HG03460 (cell line): ENCODE measurements around the gene CD163.
"Not testable (repeated sequence)": the region's sequence is repeated elsewhere in the genome, so short reads cannot be mapped to it uniquely, and the experiment has no call there.

Experiments
- ATAC-seq: cut with Tn5 transposase; IDR thresholded peaks from one replicate; pipeline ENCODE4 v1.9.1; 2021; ENCODE audit not compliant: unreplicated experiment

The CD163 gene

DNA sequence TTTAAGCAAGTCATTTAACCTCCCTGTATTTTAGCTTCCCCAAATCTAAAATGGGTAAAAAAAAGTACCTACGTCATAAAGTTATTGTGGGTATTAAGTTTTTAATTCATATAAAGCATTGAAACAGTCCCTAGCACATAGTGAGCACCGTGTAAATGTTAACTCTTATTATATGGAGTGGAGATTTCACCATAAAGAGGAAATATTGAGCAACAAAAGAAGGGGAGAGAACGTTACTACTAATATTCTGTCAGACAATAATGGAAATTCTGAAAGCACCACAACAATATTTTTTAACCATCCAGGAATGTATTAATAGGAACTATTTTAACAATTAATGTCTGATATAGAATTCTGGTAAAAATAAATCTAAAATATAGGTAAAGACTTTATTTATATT lies 51.8 kb downstream of the CD163 start:
- no peak for ATAC-seq

DNA sequence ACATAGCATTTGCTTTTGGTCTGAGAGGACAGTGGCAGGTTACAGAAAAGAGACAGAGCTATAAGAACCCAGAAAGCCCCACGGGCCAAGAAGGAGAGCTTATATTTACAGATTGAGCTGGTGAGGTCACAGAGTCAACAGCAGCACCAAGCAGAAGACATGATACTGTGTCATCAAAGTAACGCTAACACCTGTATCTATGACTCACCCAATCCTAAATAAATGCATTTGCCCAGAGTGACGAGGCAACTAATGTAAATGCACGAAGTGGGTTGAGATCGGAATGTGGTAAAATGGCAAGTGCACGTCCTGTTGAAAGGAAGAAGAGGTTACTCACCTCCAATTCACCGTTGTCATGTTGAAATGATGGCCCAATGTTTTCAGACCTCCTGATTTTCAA lies 52.9 kb downstream of the CD163 start:
- ATAC-seq = no peak

DNA sequence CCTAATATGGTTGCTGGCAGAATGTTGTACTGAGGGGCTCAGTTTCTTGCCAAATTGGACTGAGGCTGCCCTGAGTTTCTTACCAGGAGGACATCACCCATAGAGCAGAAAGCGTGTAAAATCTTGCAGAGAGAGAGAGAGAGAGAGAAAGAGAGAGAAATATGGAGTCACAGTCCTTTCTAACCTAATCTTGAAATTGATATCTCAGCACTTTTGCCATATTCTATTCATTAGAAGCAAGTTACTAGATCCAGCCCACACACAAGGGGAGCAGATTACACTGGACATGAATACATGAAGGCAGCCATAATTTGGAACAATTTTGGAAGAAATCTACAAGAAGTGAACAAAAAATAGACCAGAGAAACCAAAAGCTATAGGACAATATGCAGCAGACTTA lies 55.5 kb downstream of the CD163 start:
- ATAC-seq = no peak

DNA sequence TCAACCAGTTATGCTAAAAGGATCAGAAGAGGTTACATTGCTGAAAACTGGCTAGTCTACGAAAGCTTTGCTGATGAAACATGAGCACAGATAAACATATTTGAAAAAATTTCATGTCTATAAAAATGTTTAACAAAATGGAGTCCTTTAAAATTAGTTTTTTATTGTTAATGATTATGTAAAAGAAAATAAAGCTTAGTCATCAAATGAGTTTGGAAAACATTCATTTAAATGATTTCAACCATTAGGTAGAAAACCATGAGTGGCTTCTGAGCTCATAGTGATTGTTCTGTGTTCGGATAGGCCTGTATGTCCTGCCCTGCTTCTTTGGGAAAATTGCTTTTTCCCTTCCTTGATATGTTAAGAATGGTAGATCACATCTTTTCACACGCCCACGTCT lies 59.0 kb downstream of the CD163 start:
- no peak for ATAC-seq

DNA sequence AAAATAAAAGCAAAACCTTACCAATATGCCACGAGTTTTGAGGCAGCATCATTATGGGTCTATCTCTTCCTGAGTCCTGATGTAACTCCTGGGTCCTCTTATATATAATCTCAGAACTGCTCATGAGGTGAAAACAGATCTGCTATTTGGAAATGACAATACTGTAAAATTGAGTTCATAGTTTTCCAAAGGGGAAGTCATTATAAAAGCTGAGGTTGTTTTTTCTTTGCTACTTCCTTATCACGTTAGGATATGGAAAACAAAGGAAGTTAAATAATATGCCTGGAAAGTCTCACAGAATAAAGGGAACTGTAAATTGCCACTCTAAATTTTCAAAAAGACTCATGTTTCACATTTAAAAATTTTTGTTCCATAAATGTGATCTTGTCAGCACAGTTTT lies 59.5 kb downstream of the CD163 start, which contains the start of gene CD163L1:
Gene CD163L1, minus strand, starts transcription at position 78 of the 400 bp plus-strand sequence. Its CDS starts 26 bp downstream, at position 52.
- no peak for ATAC-seq

DNA sequence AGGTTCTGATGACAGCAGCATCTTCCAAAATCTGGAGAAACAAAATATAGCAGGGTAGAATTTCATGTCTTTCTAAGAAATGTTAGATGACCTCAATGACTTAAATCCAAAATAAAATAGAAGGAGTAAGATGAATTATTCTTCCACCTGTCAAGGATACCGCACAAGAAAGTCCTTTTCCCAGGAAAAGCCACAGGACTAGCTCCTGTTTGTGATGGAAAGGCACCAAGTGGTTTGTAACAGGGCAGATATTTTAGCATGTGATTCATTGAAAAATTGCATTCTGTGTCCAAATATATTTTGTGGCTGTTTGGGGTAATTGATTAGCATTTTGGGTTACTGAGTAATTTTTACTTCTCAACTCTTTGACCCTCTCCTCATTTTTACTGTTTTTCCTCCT lies 62.4 kb downstream of the CD163 start:
- ATAC-seq = no peak

DNA sequence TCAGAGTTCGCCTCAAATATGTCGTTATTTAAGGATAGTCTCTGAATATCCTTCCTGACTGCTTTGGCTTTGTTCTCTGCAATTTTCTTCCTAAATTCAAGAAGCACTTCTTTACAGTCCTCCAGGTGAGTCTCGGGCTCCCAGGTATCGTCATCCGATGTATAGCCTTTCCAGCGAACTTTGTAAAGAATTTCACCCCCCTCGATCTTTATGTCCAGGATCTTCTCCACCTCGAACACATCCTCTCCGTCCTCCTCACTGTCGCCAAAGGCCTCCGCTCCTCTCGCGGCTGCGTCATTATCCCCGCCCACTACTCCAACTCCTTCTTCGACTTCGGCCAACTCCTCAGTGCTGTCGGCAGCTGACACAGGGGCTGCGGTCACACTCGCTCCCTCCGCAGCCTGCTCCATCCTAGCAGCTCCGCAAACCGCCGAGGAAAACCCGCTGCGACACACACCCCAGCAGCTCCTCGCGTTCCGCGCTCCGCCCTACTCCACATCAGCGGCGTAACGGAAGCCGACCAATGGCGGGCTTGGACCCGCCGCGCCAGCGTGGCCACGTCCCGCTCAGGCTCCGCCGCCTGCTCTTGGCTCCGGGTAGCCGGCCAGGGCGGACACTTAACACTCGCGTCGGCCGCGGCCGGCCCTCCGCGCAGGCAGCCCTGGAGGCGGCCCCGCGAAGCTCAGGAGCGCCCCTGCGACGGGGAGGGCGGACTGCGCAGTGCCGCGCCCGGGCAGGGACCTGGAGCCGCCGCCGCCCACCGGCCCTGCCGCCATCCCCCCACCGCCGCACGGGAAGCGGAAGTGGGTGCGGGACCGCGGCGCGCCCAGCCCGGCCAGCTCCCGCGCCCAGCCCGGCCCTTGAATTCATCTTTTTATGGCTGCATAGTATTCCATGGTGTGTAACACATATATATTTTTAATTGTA lies 63.7 kb downstream of the CD163 start:
- ATAC-seq = no peak

DNA sequence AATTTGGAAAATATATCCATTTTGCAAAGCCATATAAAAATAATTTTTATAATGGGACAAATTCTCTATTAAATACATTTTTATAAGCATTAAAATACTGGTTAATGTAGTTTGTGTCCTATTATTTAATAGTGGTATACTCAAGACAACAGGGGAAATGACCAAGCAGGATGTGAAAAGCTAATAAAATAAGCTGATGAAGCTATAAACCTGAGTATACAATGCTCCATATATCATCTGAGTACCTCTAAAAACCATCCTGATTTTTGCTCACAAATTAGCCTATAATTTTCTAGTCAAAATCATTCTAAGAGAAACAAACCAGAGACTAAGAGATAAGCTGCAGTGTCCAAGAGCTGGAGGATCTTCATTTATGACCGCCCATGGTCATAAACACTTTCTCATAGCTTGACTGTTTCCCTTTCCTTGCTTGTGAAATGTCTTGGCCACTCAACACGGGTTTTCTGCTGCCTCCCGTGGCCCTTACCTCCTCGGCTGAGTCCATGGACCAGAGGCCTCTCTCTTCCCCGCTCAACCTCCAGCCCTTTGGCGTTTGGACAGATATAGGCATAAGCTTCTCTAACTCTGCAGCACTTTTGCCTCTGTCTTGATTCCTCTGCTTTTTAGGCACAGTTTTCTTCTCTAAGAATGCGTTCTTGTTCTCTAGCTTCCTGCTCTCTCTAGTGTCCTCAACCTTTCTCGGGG lies 65.1 kb downstream of the CD163 start:
- ATAC-seq = not testable (repeated sequence)

DNA sequence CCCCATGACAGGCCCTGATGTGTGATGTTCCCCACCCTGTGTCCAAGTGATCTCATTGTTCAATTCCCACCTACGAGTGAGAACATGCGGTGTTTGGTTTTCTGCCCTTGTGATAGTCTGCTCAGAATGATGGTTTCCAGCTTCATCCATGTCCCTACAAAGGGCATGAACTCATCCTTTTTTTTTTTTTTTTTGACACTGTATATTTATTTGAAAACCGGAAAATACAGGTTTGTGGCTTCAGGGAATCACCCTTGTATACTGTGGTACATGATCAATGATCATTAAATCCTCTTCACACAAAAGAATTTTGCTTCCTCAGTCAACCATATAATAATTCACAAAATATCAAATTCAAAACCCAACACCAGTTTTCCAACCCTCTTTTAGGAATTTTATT lies 66.1 kb downstream of the CD163 start:
- not testable (repeated sequence) for ATAC-seq

DNA sequence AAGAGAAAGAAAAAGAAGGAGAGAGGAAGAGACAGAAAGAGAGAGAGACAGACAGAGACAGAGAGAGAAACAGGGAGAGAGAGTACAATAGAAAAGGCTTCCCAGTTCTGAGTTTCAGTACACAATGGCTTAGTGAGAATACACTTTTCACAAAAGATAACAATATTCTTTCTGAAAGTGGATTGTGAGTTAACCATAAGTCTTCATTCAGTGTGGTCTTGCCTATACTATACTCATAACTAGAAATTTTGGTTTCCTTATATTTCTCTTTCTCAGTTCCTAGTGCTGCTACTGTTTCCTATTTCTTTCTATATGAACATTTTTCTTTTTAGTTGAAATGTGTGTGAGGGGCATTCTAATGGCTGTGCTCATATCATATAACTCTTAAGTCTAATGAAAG lies 68.9 kb downstream of the CD163 start:
- ATAC-seq = no peak

DNA sequence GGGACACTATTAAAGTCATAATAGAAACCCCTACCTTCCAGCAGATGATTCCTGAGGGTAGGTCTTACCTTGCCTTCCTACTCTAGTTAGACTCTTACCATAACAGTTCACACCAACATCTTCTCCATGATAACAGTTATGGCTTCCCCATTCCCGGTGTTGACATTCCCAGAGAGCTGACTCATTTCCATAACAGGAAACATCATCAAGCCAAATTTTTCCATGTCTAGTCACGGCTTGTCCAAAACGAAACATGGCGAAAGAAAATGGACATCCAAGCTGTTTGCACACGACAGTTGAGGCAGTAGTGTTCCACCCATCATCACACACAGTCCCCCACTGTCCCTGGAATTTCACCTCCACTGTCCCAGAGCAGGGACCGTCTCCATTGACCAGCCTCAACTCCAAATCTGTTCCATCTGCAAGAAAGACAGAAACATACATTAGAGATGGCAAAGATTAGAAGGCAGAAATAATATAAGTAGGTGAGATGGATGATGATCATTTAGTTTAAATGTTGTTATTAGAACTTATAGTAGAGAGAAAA lies 70.2 kb downstream of the CD163 start:
- ATAC-seq = no peak

DNA sequence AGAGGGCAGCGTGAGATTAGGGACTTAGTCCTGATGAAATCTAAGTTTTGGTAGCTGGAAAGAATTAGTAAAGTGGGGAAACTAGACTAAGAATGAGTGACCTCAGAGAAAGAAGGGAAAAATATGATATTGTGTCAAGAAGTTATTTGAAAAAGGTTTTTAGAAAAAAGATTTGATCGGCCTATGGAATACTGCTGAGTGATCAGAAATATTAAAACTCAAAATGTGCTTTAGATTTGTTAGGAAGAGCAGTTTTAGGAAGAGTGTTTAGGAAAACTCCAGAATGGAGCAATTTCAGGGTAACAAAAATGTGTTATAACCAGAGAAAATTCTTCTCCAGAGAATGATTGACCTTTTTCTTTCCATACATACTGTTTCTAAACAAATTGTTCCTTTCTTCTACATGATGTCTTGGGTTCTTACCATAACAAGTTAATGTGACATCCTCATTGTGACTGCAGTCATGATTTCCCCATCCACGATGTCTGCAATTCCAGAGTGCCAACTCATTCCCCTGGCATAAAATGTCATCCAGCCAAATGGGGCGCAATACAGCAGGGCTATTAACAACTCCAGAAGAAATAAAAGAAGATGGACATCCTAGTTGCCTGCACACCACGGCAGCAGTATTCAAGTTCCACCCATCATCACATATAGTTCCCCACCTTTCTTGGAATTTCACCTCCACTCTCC lies 71.4 kb downstream of the CD163 start:
- ATAC-seq = no peak
